GM12864 (cell line): ENCODE measurements around the gene ZBTB8A.
"Not testable (repeated sequence)": the region's sequence is repeated elsewhere in the genome, so short reads cannot be mapped to it uniquely, and the experiment has no call there.

Source experiments
- DNase-seq: peaks from one replicate; pipeline ENCODE4 v3.0.0-alpha.2; 2011; ENCODE audit warnings: low read depth
- H3K4me3 ChIP-seq: 2 replicates; pipeline ENCODE4 v1.5.1; 2011; ENCODE audit warnings: mild to moderate bottlenecking, low read depth, low read length, control low read depth
- CTCF ChIP-seq: IDR thresholded peaks from 2 replicates; pipeline ENCODE4 v1.5.1; 2011; ENCODE audit warnings: low read depth, mild to moderate bottlenecking, moderate library complexity, low read length, control low read depth, inconsistent platforms; ENCODE audit errors: missing control alignments

ZBTB8A gene

GRCh38 chr1:32632829-32633228, 93.6 kb downstream of the ZBTB8A start:
- no peak for DNase-seq
- no peak for TF ChIP-seq CTCF
- H3K4me3 ChIP-seq, result no peak overlapping the region

GRCh38 chr1:32635508-32636277, 96.5 kb downstream of the ZBTB8A start:
- TF ChIP-seq CTCF, result no peak
- no peak for DNase-seq
- no peak overlapping the region for H3K4me3 ChIP-seq

GRCh38 chr1:32636914-32637645, 97.9 kb downstream of the ZBTB8A start:
- H3K4me3 ChIP-seq, result no peak overlapping the region
- DNase-seq, result no peak
- no peak for TF ChIP-seq CTCF

- TF ChIP-seq CTCF, result no peak
- no peak for DNase-seq
- no peak overlapping the region for H3K4me3 ChIP-seq
Observed at GRCh38 chr1:32639489-32640075, 100.4 kb downstream of the ZBTB8A start.

- not testable (repeated sequence) for H3K4me3 ChIP-seq, DNase-seq
Observed at GRCh38 chr1:32642292-32642827, 103.1 kb downstream of the ZBTB8A start.

GRCh38 chr1:32644426-32644825, 105.2 kb downstream of the ZBTB8A start:
- no peak overlapping the region for H3K4me3 ChIP-seq
- DNase-seq, result no peak
- no peak for TF ChIP-seq CTCF
